HG02852 (cell line): ENCODE results near the gene PSMD7.

Experiments used
- ATAC-seq: cut with Tn5 transposase; IDR thresholded peaks from one replicate; pipeline ENCODE4 v1.9.1; 2021; ENCODE audit warnings: mild to moderate bottlenecking, moderate library complexity; ENCODE audit not compliant: unreplicated experiment

PSMD7 gene

GRCh38 chr16:74296432-74297144, at the start of gene PSMD7:
PSMD7 (plus strand) TSS chr16:74296814; CDS start chr16:74296915, 101 bp downstream.
- ATAC-seq: peak; percentile 93

- ATAC-seq: no peak
Measured at GRCh38 chr16:74249254-74249653, 47.4 kb upstream of the PSMD7 start.

GRCh38 chr16:74249846-74250245, 46.8 kb upstream of the PSMD7 start:
- no peak for ATAC-seq

GRCh38 chr16:74252329-74252728, 44.3 kb upstream of the PSMD7 start:
- ATAC-seq: no peak

- ATAC-seq: no peak
Measured at GRCh38 chr16:74253161-74253938, 43.3 kb upstream of the PSMD7 start.

GRCh38 chr16:74257061-74257460, 39.6 kb upstream of the PSMD7 start:
- ATAC-seq: no peak

GRCh38 chr16:74261068-74261467, 35.5 kb upstream of the PSMD7 start:
- no peak for ATAC-seq

- ATAC-seq: no peak
Measured at GRCh38 chr16:74264811-74265210, 31.8 kb upstream of the PSMD7 start.

- no peak for ATAC-seq
Measured at GRCh38 chr16:74268372-74268782, 28.2 kb upstream of the PSMD7 start.

GRCh38 chr16:74271872-74272271, 24.7 kb upstream of the PSMD7 start:
- ATAC-seq: no peak

- ATAC-seq: no peak
Measured at GRCh38 chr16:74275031-74275636, 21.5 kb upstream of the PSMD7 start.

- ATAC-seq: no peak
Measured at GRCh38 chr16:74275711-74276110, 20.9 kb upstream of the PSMD7 start.

- no peak for ATAC-seq
Measured at GRCh38 chr16:74277974-74278373, 18.6 kb upstream of the PSMD7 start.

- ATAC-seq: no peak
Measured at GRCh38 chr16:74279266-74279665, 17.3 kb upstream of the PSMD7 start.

GRCh38 chr16:74279805-74280204, 16.8 kb upstream of the PSMD7 start:
- ATAC-seq: no peak

GRCh38 chr16:74280448-74280847, 16.2 kb upstream of the PSMD7 start:
- ATAC-seq: no peak

- no peak for ATAC-seq
Measured at GRCh38 chr16:74281300-74281699, 15.3 kb upstream of the PSMD7 start.

- no peak for ATAC-seq
Measured at GRCh38 chr16:74283716-74284115, 12.9 kb upstream of the PSMD7 start.

GRCh38 chr16:74288065-74288464, 8.5 kb upstream of the PSMD7 start:
- ATAC-seq: no peak

- no peak for ATAC-seq
Measured at GRCh38 chr16:74290356-74290755, 6.3 kb upstream of the PSMD7 start.

GRCh38 chr16:74291176-74291575, 5.4 kb upstream of the PSMD7 start:
- no peak for ATAC-seq
